Aorta (tissue), 5 donors: Measurements from ENCODE around the gene SH3RF3. TPM values are rescaled to one million over a fixed set of nuclear protein-coding genes. Genes with fewer than 3 reads are reported as not detected.

Experiments used
- ATAC-seq: fragments of 200-7000 bp; cut with Tn5 transposase; one replicate; pipeline ENCODE4 v1.9.1; 2022; ENCODE audit warnings: moderate library complexity; ENCODE audit not compliant: low FRiP score
- DNase-seq, 2 donors: peaks; one replicate each; pipeline ENCODE4 v3.0.0-alpha.2; 2020
- H3K27ac ChIP-seq, 2 donors: one replicate each; pipeline ENCODE4 v1.5.1; 2013; ENCODE audit warnings: low read length in 2 of 2, mild to moderate bottlenecking in 2 of 2, moderate library complexity in 2 of 2, control low read depth in 1 of 2, inconsistent platforms in 1 of 2, low read depth in 1 of 2
- H3K27me3 ChIP-seq, 2 donors: one replicate each; pipeline ENCODE4 v1.6.1; 2013; ENCODE audit warnings: control low read depth in 1 of 2, low read length in 1 of 2, mild to moderate bottlenecking in 1 of 2, moderate library complexity in 1 of 2; ENCODE audit not compliant: insufficient read depth in 2 of 2, control insufficient read depth in 1 of 2
- H3K36me3 ChIP-seq, 2 donors: one replicate each; pipeline ENCODE4 v1.6.1; 2013; ENCODE audit warnings: control low read depth in 1 of 2, low read length in 1 of 2, mild to moderate bottlenecking in 1 of 2; ENCODE audit not compliant: insufficient read depth in 2 of 2, control insufficient read depth in 1 of 2
- H3K4me1 ChIP-seq, 2 donors: one replicate each; pipeline ENCODE4 v1.6.1; 2013; ENCODE audit warnings: low read length in 2 of 2, control low read depth in 1 of 2, mild to moderate bottlenecking in 1 of 2, moderate library complexity in 1 of 2; ENCODE audit not compliant: insufficient read depth in 2 of 2, control insufficient read depth in 1 of 2
- H3K4me3 ChIP-seq, 2 donors: one replicate each; pipeline ENCODE4 v1.5.1; 2013; ENCODE audit warnings: low read length in 2 of 2, control low read depth in 1 of 2, mild to moderate bottlenecking in 1 of 2
- H3K9me3 ChIP-seq: one replicate; pipeline ENCODE4 v1.6.1; 2013; ENCODE audit warnings: mild to moderate bottlenecking, low read length; ENCODE audit not compliant: control insufficient read depth
- WGBS, 2 donors: extraction: QIAGEN DNeasy Blood & Tissue Kit; methylation state at CpG; one replicate each; pipeline ENCODE4 v1.1.7; 2013; 5-methylcytosine and 5-hydroxymethylcytosine counted together
- intact Hi-C, 2 donors: fragments of 100-400 bp; cut with DNase I; formaldehyde crosslinking; loops; one replicate each; pipeline versions ENCODE4 v1.14.2 to v1.15.0; 2022
- polyA plus RNA-seq, 2 donors: library from polyadenylated mRNA; stranded (reverse); fragments of 200-250 nt; gene quantifications; one replicate each; pipeline ENCODE4 v1.2.3, GENCODE V29; 2013
- total RNA-seq, 2 donors: library from RNA; stranded (reverse); fragmentation: NEBNext Ultra II Directional; extraction: Animal tissue kit (Norgen Biotek cat#: 25700); gene quantifications; one replicate each; pipeline ENCODE4 v1.2.1, GENCODE V29; 2021
- donor health status: healthy with polysubstance abuse.
- donor health status: Bipolar disorder and iron deficiency.
- donor health status: DM: no; HTN: no; CAD: no.
- donor health status: DM: no; HTN: no; CAD: no.
- donor health status: DM: yes; HTN: yes; CAD: no.

Gene SH3RF3
- total and polyA plus RNA-seq, 4 donors, result 3.1 to 24.4 (median 18.0) TPM

DNA sequence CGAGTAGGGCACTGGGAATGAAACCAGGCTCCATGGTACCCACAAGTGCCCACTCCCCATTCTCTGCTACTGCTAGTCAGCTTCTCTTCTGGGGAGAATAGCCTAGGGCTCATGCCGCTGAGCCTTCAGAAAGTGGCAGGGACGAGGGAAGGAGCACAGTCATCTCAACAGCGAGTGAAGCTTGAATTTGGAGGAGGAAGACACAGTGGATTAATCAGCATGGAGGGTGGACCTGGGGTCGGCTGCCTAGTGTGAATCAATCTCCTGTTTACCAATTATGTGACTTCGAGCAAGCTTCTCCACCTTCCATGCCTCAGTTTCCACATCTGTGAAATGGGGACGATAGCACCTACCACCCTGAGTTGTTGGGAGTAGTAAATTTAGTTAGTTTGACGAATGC, 327.8 kb downstream of the SH3RF3 start:
- DNase-seq, result no peak
- peak overlapping the region in 1 of 2 donors; percentile 11 for H3K27ac ChIP-seq

DNA sequence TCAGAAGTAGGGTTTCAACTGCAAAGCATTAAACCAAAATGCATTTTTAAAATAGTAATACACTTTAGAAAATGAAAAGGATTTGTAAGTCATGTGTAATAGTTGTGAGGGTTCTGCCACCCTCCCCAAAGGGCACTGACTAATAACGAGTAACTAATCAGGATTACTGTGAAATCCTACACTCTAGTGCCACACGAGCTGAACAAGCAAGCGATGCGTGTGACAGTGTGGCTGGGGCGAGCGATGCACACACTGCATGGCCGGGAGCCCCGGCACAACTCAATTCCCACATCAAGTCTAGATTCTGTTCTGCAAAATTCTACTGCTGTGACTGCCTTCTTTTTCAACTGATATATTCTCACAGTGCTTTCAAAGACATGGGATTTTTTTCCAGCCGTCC, 328.4 kb downstream of the SH3RF3 start:
- WGBS, 2 donors, result 6 to 7% methylated on average over 9 of the region's 9 CpGs
- intact Hi-C loops, result no loop called here
- DNase-seq, result peak in 1 of 2 donors; percentile 51
- H3K27ac ChIP-seq, result peak overlapping the region in 1 of 2 donors; percentile 26
- ATAC-seq, result no peak
- H3K9me3 ChIP-seq, result no peaks in the 10 kb centered on the region
- peaks cover 0 to 1% of the 10 kb centered on the region in 2 donors for H3K36me3 ChIP-seq
- H3K4me1 ChIP-seq, result no peaks in the 10 kb centered on the region
- H3K4me3 ChIP-seq, result no peak overlapping the region
- H3K27me3 ChIP-seq, result no peaks in the 10 kb centered on the region

More for the DNA sequence above, 327.8 kb downstream of the SH3RF3 start:
- H3K9me3 ChIP-seq, result no peaks in the 10 kb centered on the region
- H3K36me3 ChIP-seq, result peaks cover 0 to 1% of the 10 kb centered on the region in 2 donors
- no peaks in the 10 kb centered on the region for H3K4me1 ChIP-seq
- intact Hi-C loops, result no loop called here
- no peak overlapping the region for H3K4me3 ChIP-seq
- 90 to 92% methylated on average over 8 of the region's 8 CpGs for WGBS, 2 donors
- ATAC-seq, result no peak
- no peaks in the 10 kb centered on the region for H3K27me3 ChIP-seq

DNA sequence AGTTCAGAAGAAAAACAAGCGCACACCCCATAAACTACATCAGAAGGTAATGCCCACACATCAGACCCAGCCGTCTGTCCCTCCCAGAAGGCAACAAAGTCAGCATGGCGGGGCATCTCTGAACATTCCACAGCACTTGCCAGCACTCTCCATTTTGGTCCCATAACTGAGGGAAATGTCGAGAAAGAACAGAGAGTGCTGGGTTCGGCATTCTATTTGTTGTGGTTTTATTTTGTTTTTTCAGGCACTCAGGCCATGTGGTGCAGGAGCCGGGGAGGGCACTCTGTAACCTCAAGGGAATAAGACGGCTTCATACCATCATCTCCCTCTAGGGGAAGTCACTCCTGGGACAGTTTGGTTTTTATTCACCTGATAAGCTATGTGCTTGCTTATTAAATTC, 328.8 kb downstream of the SH3RF3 start:
- peak overlapping the region; percentile 3 to 26 for H3K27ac ChIP-seq
- no peak overlapping the region for H3K4me3 ChIP-seq

DNA sequence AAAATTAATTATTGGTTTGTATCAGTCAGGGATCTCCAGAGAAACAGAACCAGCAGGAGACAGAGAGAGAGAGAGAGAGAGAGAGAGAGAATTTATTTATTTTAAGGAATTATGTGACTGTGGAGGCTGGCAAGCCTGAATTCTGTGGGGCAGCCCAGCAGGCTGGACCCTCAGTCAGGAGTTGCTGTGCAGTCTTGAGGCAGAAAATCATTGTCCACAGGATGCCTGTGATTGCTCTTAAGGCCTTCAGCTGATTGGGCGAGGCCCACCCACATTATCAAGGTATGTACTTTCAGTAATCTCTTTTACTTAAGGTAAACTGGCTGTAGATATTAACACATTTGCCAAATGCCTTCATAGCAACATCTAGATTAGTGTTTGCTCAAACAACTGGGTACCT, 329.5 kb downstream of the SH3RF3 start:
- Histone ChIP-seq H3K9me3 (no peaks in the 10 kb centered on the region), H3K36me3 (peaks cover 0 to 1% of the 10 kb centered on the region in 2 donors), H3K27ac (peak overlapping the region; percentile 3 to 23), H3K27me3 (no peaks in the 10 kb centered on the region), H3K4me3 (no peak overlapping the region), H3K4me1 (no peaks in the 10 kb centered on the region)
- intact Hi-C loops, result no loop called here
- peak in 1 of 2 donors; percentile 34 for DNase-seq
- 86 to 99% methylated on average over 1 of the region's 1 CpG for WGBS, 2 donors
- ATAC-seq, result no peak

More for the DNA sequence above, 328.8 kb downstream of the SH3RF3 start:
- no peaks in the 10 kb centered on the region for H3K4me1 ChIP-seq
- 5 to 7% methylated on average over 7 of the region's 7 CpGs for WGBS, 2 donors
- H3K9me3 ChIP-seq, result no peaks in the 10 kb centered on the region
- H3K36me3 ChIP-seq, result peaks cover 0 to 1% of the 10 kb centered on the region in 2 donors
- no peaks in the 10 kb centered on the region for H3K27me3 ChIP-seq
- DNase-seq (peak in 1 of 2 donors; percentile 62), ATAC-seq (peak; percentile 58)
- intact Hi-C loops, result no loop called here

DNA sequence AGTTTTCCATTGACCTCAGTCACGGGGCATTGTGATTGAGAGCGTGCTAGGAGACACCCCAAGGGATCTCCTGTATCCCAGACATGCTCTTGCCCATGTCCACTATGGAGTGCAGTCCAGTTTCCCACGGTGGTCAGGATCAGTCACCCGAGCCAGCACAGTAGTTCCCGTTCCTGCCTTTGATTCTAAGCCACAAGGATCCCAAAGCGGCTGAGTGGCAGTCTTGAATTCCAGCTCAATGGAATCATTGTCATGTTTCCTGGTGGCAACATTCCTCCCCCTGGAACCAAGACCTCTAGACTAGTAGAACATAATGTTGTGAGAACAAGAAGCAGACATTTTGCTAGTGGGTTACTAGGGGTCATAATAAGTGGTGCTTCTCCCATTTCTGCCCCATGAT, 330.5 kb downstream of the SH3RF3 start:
- DNase-seq (peak in 1 of 2 donors; percentile 59), ATAC-seq (peak; percentile 36)
- WGBS, 2 donors, result 18% methylated on average over 6 of the region's 6 CpGs
- Histone ChIP-seq H3K27me3 (no peaks in the 10 kb centered on the region), H3K36me3 (peaks cover 0 to 1% of the 10 kb centered on the region in 2 donors), H3K4me3 (no peak overlapping the region), H3K9me3 (no peaks in the 10 kb centered on the region), H3K27ac (peak overlapping the region in 1 of 2 donors; percentile 89), H3K4me1 (no peaks in the 10 kb centered on the region)
- intact Hi-C loops, result no loop called here

DNA sequence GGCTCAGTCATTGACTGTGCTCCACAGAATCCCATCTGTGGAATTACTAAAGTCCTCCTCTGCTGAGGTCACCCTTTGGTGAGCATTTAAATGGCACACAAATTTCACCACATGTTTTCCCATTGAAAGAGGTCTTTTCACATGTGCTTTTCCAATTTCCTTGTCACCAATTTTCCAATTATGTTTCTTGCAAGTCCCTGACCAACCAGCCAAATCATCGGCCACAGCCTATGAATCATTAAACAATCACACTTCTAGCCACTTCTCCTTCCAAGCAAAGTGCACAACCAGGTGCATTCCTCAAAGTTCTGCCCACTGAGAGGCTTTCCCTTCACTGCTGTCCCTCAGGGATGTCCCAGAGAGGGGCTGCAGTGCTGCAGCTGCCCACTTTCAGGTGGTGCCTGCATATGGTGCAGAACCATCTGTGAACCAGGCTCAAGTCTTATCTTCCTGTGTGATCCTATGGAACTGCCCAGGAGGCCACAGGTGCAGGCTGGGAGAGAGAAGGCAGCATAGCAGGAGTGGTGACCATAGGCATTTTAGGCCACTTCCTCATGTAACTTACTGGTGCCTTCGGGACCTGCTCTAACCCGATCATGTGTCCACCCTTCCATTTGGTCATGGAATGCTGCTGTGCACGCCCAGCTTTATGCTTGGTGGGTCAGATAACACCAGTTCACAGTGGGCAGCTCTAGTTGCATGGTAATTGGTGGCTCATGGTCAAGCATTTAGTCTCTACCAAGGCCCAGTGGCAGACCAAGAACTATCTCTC, 331.7 kb downstream of the SH3RF3 start:
- Histone ChIP-seq H3K4me3 (no peak overlapping the region), H3K27ac (no peak overlapping the region), H3K36me3 (peaks cover 0 to 1% of the 10 kb centered on the region in 2 donors), H3K9me3 (no peaks in the 10 kb centered on the region), H3K4me1 (no peaks in the 10 kb centered on the region), H3K27me3 (no peaks in the 10 kb centered on the region)
- WGBS, 2 donors, result 96 to 97% methylated on average over 4 of the region's 4 CpGs
- no peak for ATAC-seq
- intact Hi-C loops, result no loop called here
- peak in 1 of 2 donors; percentile 25 for DNase-seq

DNA sequence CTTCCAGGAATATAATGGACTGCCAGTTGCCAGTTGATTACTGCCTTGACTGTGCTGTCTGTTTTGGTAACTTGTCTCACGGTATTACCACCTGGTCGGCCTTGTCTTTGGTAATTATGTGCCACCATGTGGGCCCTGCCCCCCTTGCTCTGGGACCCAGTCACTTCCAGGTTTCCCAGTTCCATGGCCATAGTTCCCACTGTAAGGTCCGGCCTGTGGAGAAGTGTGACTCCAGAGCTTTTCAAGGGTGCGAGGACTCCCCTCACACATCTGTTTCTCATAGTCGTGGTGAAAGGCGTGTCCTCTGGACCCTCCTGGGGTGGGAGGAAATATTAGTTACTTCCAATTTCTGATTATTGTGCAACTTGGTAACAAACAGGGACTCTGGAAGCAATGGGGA, 334.2 kb downstream of the SH3RF3 start:
- intact Hi-C loops, result no loop called here

DNA sequence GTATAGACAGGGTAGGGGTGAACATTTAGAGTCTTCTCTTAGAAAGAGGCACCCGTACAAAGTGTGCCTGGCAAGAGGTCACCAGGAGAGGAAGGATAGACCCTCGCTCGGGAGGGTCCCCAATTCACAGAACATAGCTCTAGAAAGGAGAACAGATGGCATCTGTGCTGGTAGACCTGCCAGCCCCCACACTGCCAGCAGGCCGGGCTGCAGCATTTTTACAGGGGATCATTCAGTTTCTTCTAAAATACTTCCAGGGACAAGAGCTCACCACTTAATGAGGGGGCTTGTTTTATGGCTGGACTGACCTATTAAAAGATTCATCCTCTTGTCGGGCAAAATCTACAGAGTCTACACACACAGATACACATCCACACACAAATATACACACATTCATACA, 334.9 kb downstream of the SH3RF3 start:
- H3K4me3 ChIP-seq, result no peak overlapping the region
- H3K4me1 ChIP-seq, result no peaks in the 10 kb centered on the region
- WGBS, 2 donors, result 92 to 94% methylated on average over 5 of the region's 5 CpGs
- ATAC-seq (no peak), DNase-seq (peak in 1 of 2 donors; percentile 41)
- H3K9me3 ChIP-seq, result no peaks in the 10 kb centered on the region
- no peaks in the 10 kb centered on the region for H3K27me3 ChIP-seq
- peaks cover 0 to 1% of the 10 kb centered on the region in 2 donors for H3K36me3 ChIP-seq
- intact Hi-C loops, result no loop called here
- no peak overlapping the region for H3K27ac ChIP-seq

More for the DNA sequence above, 334.2 kb downstream of the SH3RF3 start:
- no peaks in the 10 kb centered on the region for H3K4me1 ChIP-seq
- ATAC-seq (no peak), DNase-seq (peak in 1 of 2 donors; percentile 36)
- no peaks in the 10 kb centered on the region for H3K9me3 ChIP-seq
- peaks cover 0 to 1% of the 10 kb centered on the region in 2 donors for H3K36me3 ChIP-seq
- no peak overlapping the region for H3K4me3 ChIP-seq
- H3K27ac ChIP-seq, result no peak overlapping the region
- 77 to 81% methylated on average over 6 of the region's 6 CpGs for WGBS, 2 donors
- H3K27me3 ChIP-seq, result no peaks in the 10 kb centered on the region
